Forelimb muscle (tissue), 1 donor: ENCODE measurements around the gene KRTAP12-2. TPM values are rescaled to one million over a fixed set of nuclear protein-coding genes. Genes with fewer than 3 reads are reported as not detected.
"Not testable (repeated sequence)": the region's sequence is repeated elsewhere in the genome, so short reads cannot be mapped to it uniquely, and the experiment has no call there.

Source experiments
- DNase-seq: peaks from one replicate; pipeline ENCODE4 v3.0.0-alpha.2; 2013; ENCODE audit warnings: low read depth
- polyA plus RNA-seq: library from polyadenylated mRNA; unstranded; fragments of 120-200 nt; gene quantifications from one replicate; pipeline ENCODE4 v1.2.1, GENCODE V29; 2013; ENCODE audit not compliant: insufficient read length

KRTAP12-2 gene
- polyA plus RNA-seq, 1 donor = not detected

DNA sequence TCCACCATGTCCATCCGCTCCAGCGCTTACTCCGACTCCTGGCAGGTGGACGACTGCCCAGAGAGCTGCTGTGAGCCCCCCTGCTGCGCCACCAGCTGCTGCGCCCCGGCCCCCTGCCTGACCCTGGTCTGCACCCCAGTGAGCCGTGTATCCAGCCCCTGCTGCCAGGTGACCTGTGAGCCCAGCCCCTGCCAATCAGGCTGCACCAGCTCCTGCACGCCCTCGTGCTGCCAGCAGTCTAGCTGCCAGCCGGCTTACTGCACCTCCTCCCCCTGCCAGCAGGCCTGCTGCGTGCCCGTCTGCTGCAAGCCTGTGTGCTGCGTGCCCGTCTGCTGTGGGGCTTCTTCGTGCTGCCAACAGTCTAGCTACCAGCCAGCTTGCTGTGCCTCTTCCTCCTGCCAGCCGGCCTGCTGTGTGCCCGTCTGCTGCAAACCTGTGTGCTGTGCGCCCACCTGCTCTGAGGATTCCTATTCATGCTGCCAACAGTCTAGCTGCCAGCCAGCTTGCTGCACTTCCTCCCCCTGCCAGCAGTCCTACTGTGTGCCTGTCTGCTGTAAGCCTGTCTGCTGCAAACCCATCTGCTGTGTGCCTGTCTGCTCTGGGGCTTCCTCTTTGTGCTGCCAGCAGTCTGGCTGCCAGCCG, 39.4 kb downstream of the KRTAP12-2 start:
- DNase-seq = not testable (repeated sequence)

DNA sequence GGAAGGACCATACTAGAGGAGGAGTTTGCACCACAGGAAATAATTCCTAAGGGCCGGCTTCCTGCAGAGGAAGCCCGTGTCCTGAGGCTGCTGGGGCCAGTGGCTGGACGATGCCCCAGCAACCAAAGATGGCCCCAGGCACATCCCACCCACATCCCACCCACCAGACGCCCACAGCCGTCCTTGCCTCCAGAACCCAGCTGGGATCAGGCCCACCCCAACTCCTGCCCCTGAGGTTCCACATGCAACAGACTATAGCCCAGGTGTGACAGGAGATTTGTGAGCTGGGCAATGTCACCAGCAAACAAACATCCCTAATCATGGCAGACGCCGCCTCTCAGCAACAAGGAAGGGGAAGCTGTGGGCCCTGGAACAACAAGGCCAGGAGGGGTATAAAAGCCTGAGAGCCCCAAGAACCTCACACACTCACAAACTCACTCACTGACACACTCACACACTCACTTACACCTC, 40.0 kb downstream of the KRTAP12-2 start, which contains the start of gene KRTAP10-9:
KRTAP10-9 (plus strand) TSS at position 421 of the 471 bp plus-strand sequence. CDS start 79 bp downstream, outside the sequence.
- no peak for DNase-seq

DNA sequence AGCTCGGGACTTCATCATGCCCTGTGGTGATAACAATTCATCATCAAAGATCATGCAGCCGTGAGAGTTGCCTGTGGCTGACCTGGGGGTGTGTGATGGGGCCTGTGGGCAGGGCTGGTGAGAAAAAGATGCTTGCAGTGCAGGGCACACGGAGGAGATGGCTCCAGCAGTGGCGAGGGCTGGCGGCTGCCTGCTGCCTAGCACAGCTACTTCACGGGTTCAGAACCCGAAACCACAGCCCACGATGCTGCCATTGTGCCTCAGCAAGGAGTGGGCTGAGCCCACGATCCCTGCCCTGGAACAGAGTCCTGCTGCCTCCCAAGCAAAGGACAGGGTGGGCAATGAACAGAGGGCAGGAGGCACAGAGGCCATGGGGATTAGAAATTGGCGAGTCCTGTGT, 40.5 kb downstream of the KRTAP12-2 start:
- DNase-seq = no peak

DNA sequence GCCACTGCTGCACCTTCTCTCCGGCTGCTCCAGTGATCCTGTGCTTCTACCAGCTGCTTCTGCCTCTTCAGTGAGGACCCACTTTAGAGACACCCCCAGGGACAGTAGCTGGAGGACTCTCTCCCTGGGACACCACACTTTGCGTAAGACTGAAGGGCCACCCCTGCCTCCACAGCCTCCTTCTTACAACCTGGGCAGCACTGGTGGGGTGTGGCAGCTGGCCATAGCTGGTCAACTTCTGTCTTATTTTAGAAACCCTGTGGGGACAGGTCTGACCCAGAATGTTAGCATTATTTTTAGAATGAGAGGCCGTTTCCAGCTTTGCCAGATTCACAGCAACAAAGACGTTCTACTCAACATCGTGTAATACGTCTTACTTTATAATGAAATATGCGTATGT, 41.0 kb downstream of the KRTAP12-2 start:
- DNase-seq = no peak

DNA sequence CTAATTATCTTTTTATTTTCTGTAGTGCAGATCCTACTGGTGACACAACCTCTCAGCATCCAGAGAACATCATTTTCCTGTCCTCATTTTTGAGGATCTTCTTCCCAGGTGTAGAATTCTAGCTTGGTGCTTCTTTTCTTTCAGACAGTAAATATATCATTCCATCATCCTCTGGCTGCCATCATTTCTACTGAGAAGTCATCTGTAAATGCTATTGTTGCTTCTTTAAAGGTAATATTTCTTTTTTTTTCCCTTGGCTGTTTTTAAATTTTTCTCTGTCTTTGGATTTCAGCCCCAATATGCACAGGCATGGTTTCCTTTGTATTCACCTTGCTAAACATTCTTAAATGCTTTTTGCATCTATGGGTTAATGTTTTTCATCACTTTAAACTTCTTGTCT, 43.2 kb downstream of the KRTAP12-2 start:
- DNase-seq = no peak

DNA sequence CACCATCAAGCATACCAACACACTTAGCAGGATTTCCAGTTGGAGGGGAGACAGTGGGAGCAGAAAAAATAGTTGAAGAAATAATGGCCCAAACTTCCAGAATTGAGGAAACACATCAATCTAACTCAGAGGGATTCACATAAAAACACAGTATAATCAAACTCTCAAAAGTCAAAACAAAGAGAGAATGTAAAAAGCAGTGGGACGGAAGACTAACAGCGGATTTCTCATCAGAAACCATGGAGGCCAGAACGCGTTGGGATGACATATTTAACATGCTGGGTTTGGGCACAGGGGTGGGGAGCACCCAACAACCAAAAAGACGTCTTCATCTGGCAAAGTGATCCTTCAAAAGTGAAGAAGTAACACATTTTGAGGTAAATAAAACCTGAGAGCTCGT, 46.8 kb downstream of the KRTAP12-2 start:
- DNase-seq = no peak

DNA sequence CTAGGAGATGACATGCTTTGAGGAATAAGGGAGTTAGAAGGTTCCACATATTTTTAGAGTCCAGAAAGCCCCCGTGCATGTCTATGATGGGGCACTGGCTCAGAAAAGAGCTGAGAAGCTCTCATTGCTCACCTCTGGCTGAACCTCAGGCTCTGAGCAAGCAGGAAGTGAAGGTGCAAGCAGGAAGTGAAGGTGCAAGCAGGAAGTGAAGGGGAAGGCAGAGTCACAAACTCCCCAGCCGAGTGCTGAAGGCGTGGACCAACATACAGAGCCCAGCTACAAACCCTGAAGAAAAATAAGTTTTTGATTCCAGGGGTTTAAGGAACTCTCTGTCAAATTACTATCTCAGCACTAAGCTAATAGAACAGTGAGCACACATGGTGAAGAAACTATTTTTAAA, 47.8 kb downstream of the KRTAP12-2 start:
- no peak for DNase-seq

DNA sequence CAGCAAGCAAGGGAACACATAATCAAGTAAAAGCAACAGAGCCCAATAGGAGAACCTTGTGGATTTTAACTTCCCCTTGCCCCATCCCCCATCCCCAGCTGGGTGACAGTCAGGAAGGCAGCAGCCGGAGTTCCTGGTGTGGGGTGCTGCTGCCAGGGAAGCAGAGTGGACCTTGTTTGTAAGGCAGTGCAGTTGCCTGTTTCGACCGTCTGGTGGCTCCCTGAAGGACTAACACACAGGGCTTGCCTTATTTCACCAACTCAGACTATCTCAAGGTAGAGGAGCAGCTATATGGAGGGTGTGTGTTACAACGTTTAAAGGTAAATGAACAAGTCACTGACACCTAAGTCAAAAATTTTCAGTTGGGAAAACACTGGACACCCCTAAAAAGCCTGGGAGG, 48.2 kb downstream of the KRTAP12-2 start:
- DNase-seq = no peak

DNA sequence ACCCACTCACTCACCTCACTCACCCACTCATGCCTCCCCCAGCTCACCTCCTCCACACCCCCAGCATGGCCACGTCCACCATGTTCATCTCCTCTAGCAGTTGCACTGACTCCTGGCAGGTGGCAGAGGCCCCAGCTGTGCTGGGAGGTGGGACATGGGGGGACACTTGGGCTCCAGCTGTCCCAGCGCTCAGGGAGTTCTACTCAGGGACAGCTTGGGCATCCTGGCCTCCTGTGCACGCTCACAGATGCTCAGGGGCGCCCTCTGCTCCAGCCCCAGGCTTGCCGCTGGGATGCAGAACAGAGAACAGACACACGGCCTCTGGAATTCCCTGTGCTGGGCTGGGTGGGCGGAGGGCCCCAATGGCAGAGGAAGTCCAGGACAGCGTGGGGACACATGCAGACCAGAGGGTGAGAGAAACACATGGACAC, 49.6 kb downstream of the KRTAP12-2 start:
- no peak for DNase-seq

DNA sequence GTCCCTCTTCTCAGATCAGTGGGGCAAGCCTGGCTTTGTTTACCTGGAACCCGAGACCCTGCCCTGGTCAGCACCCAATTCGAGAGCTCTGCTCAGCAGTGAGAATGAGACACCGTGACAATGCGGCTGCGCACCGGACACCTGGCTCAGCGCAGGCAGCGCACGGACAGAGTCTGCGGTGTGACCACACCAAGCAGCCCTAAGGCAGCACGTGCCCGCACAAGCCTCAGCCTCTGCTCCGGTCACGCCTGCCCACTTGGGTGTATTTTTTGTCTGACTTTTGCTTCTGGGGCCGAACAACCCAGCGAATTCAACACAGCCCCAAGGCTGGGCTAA, 50.2 kb downstream of the KRTAP12-2 start:
- DNase-seq = no peak

Other genes with a start within 250 kb of the KRTAP12-2 start
- gene LRRC3, start 211.4 kb downstream of the KRTAP12-2 start, polyA plus RNA-seq = 2.2 TPM
- gene KRTAP10-1, start 126.7 kb downstream of the KRTAP12-2 start, polyA plus RNA-seq = not detected
- not detected for gene KRTAP10-2, start 115.4 kb downstream of the KRTAP12-2 start, polyA plus RNA-seq
- not detected for gene KRTAP10-3, start 108.1 kb downstream of the KRTAP12-2 start, polyA plus RNA-seq
- gene KRTAP10-4, start 93.2 kb downstream of the KRTAP12-2 start, polyA plus RNA-seq = not detected
- gene KRTAP10-5, start 86.3 kb downstream of the KRTAP12-2 start, polyA plus RNA-seq = not detected
- not detected for gene KRTAP10-6, start 74.4 kb downstream of the KRTAP12-2 start, polyA plus RNA-seq
- gene KRTAP10-7, start 66.3 kb downstream of the KRTAP12-2 start, polyA plus RNA-seq = not detected
- gene KRTAP10-8, start 54.8 kb downstream of the KRTAP12-2 start, polyA plus RNA-seq = not detected
- gene KRTAP10-9, start 39.8 kb downstream of the KRTAP12-2 start, polyA plus RNA-seq = not detected
- gene KRTAP10-10, start 29.6 kb downstream of the KRTAP12-2 start, polyA plus RNA-seq = not detected
- gene KRTAP10-11, start 20.5 kb downstream of the KRTAP12-2 start, polyA plus RNA-seq = not detected
- not detected for gene KRTAP12-4, start 12.3 kb downstream of the KRTAP12-2 start, polyA plus RNA-seq
- not detected for gene KRTAP12-3, start 9.0 kb downstream of the KRTAP12-2 start, polyA plus RNA-seq
- gene KRTAP12-1, start 15.2 kb upstream of the KRTAP12-2 start, polyA plus RNA-seq = not detected
- gene KRTAP10-12, start 30.2 kb upstream of the KRTAP12-2 start, polyA plus RNA-seq = not detected
- gene TSPEAR, start 44.6 kb upstream of the KRTAP12-2 start, polyA plus RNA-seq = 0.13 TPM
- 93.3 TPM for gene UBE2G2, start 134.9 kb upstream of the KRTAP12-2 start, polyA plus RNA-seq
- gene SUMO3, start 151.1 kb upstream of the KRTAP12-2 start, polyA plus RNA-seq = 60.2 TPM
- gene PTTG1IP, start 206.8 kb upstream of the KRTAP12-2 start, polyA plus RNA-seq = 129 TPM